Neural progenitor cell (in vitro differentiated cells): ENCODE results near the gene IFITM10.

Experiments
- CTCF ChIP-seq: fragments of 200-600 bp; sonication (generic); IDR thresholded peaks from 2 replicates; pipeline ENCODE4 v1.5.1; 2017; ENCODE audit warnings: antibody characterized with exemption, mild to moderate bottlenecking
- EZH2 ChIP-seq: fragments of 200-600 bp; sonication (generic); IDR thresholded peaks from 2 replicates; pipeline ENCODE4 v1.6.1; 2017; ENCODE audit warnings: antibody characterized with exemption, mild to moderate bottlenecking, moderate library complexity
- EZH2phosphoT487 ChIP-seq: fragments of 200-600 bp; sonication (generic); IDR thresholded peaks from 2 replicates; pipeline ENCODE4 v1.6.1; 2017; ENCODE audit warnings: antibody characterized with exemption

GRCh38 chr11:1730059-1730629, 20.3 kb downstream of the IFITM10 start:
- no peak for TF ChIP-seq CTCF
- no peak for TF ChIP-seq EZH2
- TF ChIP-seq EZH2phosphoT487 = no peak
